DMS79 treated with DMSO at 0.1 percent for 48 hours (cell line): Measurements from ENCODE around the gene BARX2.

ENCODE experiments used
- DNase-seq: peaks from one replicate; lab custom pipeline; 2025; lab: John Stamatoyannopoulos, UW

BARX2 gene

GRCh38 chr11:129402206-129403171 lies 26.8 kb downstream of the BARX2 start:
- no peak for DNase-seq

- no peak for DNase-seq
Observed at GRCh38 chr11:129404731-129405130, 29.1 kb downstream of the BARX2 start.

GRCh38 chr11:129408865-129409444 lies 33.3 kb downstream of the BARX2 start:
- DNase-seq = no peak

- no peak for DNase-seq
Observed at GRCh38 chr11:129410395-129410960, 34.8 kb downstream of the BARX2 start.

- no peak for DNase-seq
Observed at GRCh38 chr11:129412494-129412893, 36.8 kb downstream of the BARX2 start.

- DNase-seq = no peak
Observed at GRCh38 chr11:129414144-129414872, 38.7 kb downstream of the BARX2 start.

- DNase-seq = no peak
Observed at GRCh38 chr11:129416080-129416820, 40.6 kb downstream of the BARX2 start.

GRCh38 chr11:129417458-129417857 lies 41.8 kb downstream of the BARX2 start:
- DNase-seq = no peak

- DNase-seq = no peak
Observed at GRCh38 chr11:129418039-129418438, 42.4 kb downstream of the BARX2 start.

- no peak for DNase-seq
Observed at GRCh38 chr11:129419386-129419785, 43.7 kb downstream of the BARX2 start.

- no peak for DNase-seq
Observed at GRCh38 chr11:129423426-129423825, 47.8 kb downstream of the BARX2 start.

- DNase-seq = no peak
Observed at GRCh38 chr11:129425214-129425613, 49.6 kb downstream of the BARX2 start.

GRCh38 chr11:129426038-129426437 lies 50.4 kb downstream of the BARX2 start:
- DNase-seq = no peak

GRCh38 chr11:129426776-129427175 lies 51.1 kb downstream of the BARX2 start:
- DNase-seq = no peak

GRCh38 chr11:129427376-129427775 lies 51.7 kb downstream of the BARX2 start:
- DNase-seq = no peak

- no peak for DNase-seq
Observed at GRCh38 chr11:129427816-129428406, 52.3 kb downstream of the BARX2 start.

- DNase-seq = no peak
Observed at GRCh38 chr11:129428557-129428956, 52.9 kb downstream of the BARX2 start.

- peak; percentile 100 for DNase-seq
Observed at GRCh38 chr11:129434641-129435498, 59.2 kb downstream of the BARX2 start.

GRCh38 chr11:129435499-129436245 lies 60.0 kb downstream of the BARX2 start:
- DNase-seq = no peak

- no peak for DNase-seq
Observed at GRCh38 chr11:129436573-129436972, 60.9 kb downstream of the BARX2 start.
